K562 (cell line): ENCODE data around the gene CCDC17. TPM values are rescaled to one million over a fixed set of nuclear protein-coding genes. Genes with fewer than 3 reads are reported as not detected.

ENCODE experiments used
- ATAC-seq: fragments of 200-7000 bp; cut with Tn5 transposase; 3 replicates; pipeline ENCODE4 v1.9.1; 2020; ENCODE audit warnings: moderate library complexity
- BruUV-seq: library from RNA; stranded (reverse); fragments of 400-500 nt; replicated peaks from 2 replicates; lab custom pipeline; 2021; lab: Mats Ljungman, UMichigan
- CTCF ChIA-PET: fragments of 300-600 bp; formaldehyde crosslinking; extraction: SDS; loops from one replicate; lab custom pipeline; 2021; ENCODE audit warnings: low intra/inter-chr PET ratio; lab: Yijun Ruan, JAX
- POLR2A ChIA-PET: fragments of 300-600, 350-650 bp; sonication (Branson Sonifier 250); formaldehyde crosslinking; extraction: SDS; loops from one replicate; lab custom pipeline; 2021; ENCODE audit warnings: antibody characterized with exemption, inconsistent platforms; lab: Yijun Ruan, JAX
- DNase-seq, 4 experiments: peaks; one replicate each; pipeline versions ENCODE4 v3.0.0 to v3.0.0-alpha.2; 2011 to 2018; ENCODE audit warnings: low spot score in 3 of 4, mixed read lengths in 3 of 4; ENCODE audit errors: extremely low read depth in 1 of 4
- FAIRE-seq: peaks from 2 replicates; lab custom pipeline; 2011; peaks lifted over from hg19 to GRCh38; lab: Jason Lieb, UNC
- H2AFZ ChIP-seq: 2 replicates; pipeline ENCODE4 v1.6.0; 2011; ENCODE audit warnings: low read depth, low read length, control low read depth, inconsistent platforms
- H3K27ac ChIP-seq: fragments of 200-600 bp; 3 replicates; pipeline ENCODE4 v1.8.0; 2011; ENCODE audit warnings: low read depth, mild to moderate bottlenecking, control low read depth, inconsistent platforms, low read length, moderate library complexity, mixed read lengths; ENCODE audit errors: extremely low read depth
- H3K27me3 ChIP-seq, 2 experiments: fragments of 300-600 bp in 1 of 2; 2 replicates in 1 of 2; 3 replicates in 1 of 2; pipeline versions ENCODE4 v1.6.0 to v1.8.0; 2011; ENCODE audit warnings: inconsistent platforms in 2 of 2, low read length in 2 of 2, mild to moderate bottlenecking in 1 of 2, mixed read lengths in 1 of 2, moderate library complexity in 1 of 2; ENCODE audit not compliant: control insufficient read depth in 2 of 2, insufficient read depth in 2 of 2
- H3K36me3 ChIP-seq: fragments of 300-600 bp; 3 replicates; pipeline ENCODE4 v1.8.0; 2011; ENCODE audit warnings: mild to moderate bottlenecking, low read length, inconsistent platforms; ENCODE audit not compliant: control insufficient read depth, insufficient read depth
- H3K4me1 ChIP-seq, 2 experiments: fragments of 200-600 bp in 1 of 2; replicated peaks in 1 of 2; 2 replicates in 1 of 2; 3 replicates in 1 of 2; pipeline versions ENCODE4 v1.5.1 to v1.8.0; 2011; ENCODE audit warnings: inconsistent platforms in 2 of 2, low read length in 2 of 2, mild to moderate bottlenecking in 1 of 2, mixed read lengths in 1 of 2, moderate library complexity in 1 of 2; ENCODE audit not compliant: control insufficient read depth in 2 of 2, insufficient read depth in 2 of 2
- H3K4me2 ChIP-seq: 2 replicates; pipeline ENCODE4 v1.6.1; 2011; ENCODE audit warnings: low read length, control low read depth, inconsistent platforms, mixed read lengths; ENCODE audit not compliant: insufficient read depth
- H3K4me3 ChIP-seq: fragments of 200-600 bp; sonication (generic), shearing (Covaris generic); 2 replicates; pipeline ENCODE4 v1.5.1; 2016; ENCODE audit warnings: control low read depth, inconsistent platforms
- H3K79me2 ChIP-seq: fragments of 200-600 bp; 3 replicates; pipeline ENCODE4 v1.8.0; 2011; ENCODE audit warnings: low read length, inconsistent platforms; ENCODE audit not compliant: control insufficient read depth, insufficient read depth
- H3K9ac ChIP-seq, 2 experiments: 2 replicates each; pipeline versions ENCODE4 v1.6.0 to v1.6.1; 2011; ENCODE audit warnings: low read depth in 2 of 2, low read length in 2 of 2, control low read depth in 1 of 2, inconsistent platforms in 1 of 2, mild to moderate bottlenecking in 1 of 2, mixed read lengths in 1 of 2; ENCODE audit not compliant: insufficient read depth in 1 of 2
- H3K9me1 ChIP-seq: one replicate; pipeline ENCODE4 v1.6.0; 2011; ENCODE audit warnings: inconsistent platforms, mild to moderate bottlenecking, low read length, moderate library complexity; ENCODE audit not compliant: control insufficient read depth, insufficient read depth
- H3K9me3 ChIP-seq: replicated peaks from 2 replicates; pipeline ENCODE4 v1.5.1; 2011; ENCODE audit warnings: low read depth, low read length, inconsistent platforms; ENCODE audit not compliant: control insufficient read depth, insufficient read depth
- H4K20me1 ChIP-seq: replicated peaks from 2 replicates; pipeline ENCODE4 v1.6.1; 2011; ENCODE audit warnings: low read length, inconsistent platforms, mixed read lengths; ENCODE audit not compliant: control insufficient read depth, insufficient read depth
- BRCA1 ChIP-seq, 2 experiments: fragments of 450-650 bp in 1 of 2; sonication (generic) in 1 of 2; formaldehyde crosslinking in 1 of 2; IDR thresholded peaks; 2 replicates each; pipeline versions ENCODE4 v1.5.0 to v1.6.1; 2017 to 2020; ENCODE audit warnings: mild to moderate bottlenecking in 1 of 2, missing genetic modification reagents in 1 of 2
- CREM ChIP-seq: IDR thresholded peaks from 2 replicates; pipeline ENCODE4 v1.6.1; 2014; ENCODE audit warnings: antibody characterized with exemption, low read depth
- JUNB ChIP-seq: fragments of 450-650 bp; formaldehyde crosslinking; conservative IDR thresholded peaks from 2 replicates; pipeline ENCODE4 v1.4.0; 2020; ENCODE audit warnings: mild to moderate bottlenecking
- L3MBTL2 ChIP-seq: fragments of 450-650 bp; IDR thresholded peaks from 2 replicates; pipeline ENCODE4 v1.6.1; 2016; ENCODE audit warnings: mild to moderate bottlenecking, moderate library complexity
- MAFF ChIP-seq: IDR thresholded peaks from 2 replicates; pipeline ENCODE4 v1.6.1; 2012; ENCODE audit warnings: low read length, improper control_type of control experiment
- RBM14 ChIP-seq: fragments of 200-400 bp; formaldehyde crosslinking; IDR thresholded peaks from 2 replicates; pipeline ENCODE4 v1.6.1; 2018; ENCODE audit warnings: low read depth, mild to moderate bottlenecking, low read length, moderate library complexity, borderline replicate concordance; ENCODE audit not compliant: insufficient read depth
- STAT5A ChIP-seq: IDR thresholded peaks from 2 replicates; pipeline ENCODE4 v1.6.1; 2012; ENCODE audit warnings: low read length, inconsistent platforms, borderline replicate concordance
- TCF3 ChIP-seq: sonication (generic); formaldehyde crosslinking; IDR thresholded peaks from 2 replicates; pipeline ENCODE4 v1.4.0; 2020; ENCODE audit warnings: mild to moderate bottlenecking, missing genetic modification reagents
- ZKSCAN1 ChIP-seq: fragments of 150-350 bp; IDR thresholded peaks from 2 replicates; pipeline ENCODE4 v1.6.1; 2016; ENCODE audit warnings: low read depth, low read length
- WGBS: fragments of 100-300 bp; shearing (Covaris generic); methylation state at CpG from one replicate; pipeline ENCODE4 v1.1.6; 2016; ENCODE audit warnings: low coverage, mixed read lengths; ENCODE audit not compliant: insufficient coverage; ENCODE audit errors: missing lambda C conversion rate; 5-methylcytosine and 5-hydroxymethylcytosine counted together
- in situ Hi-C: fragments of 300-500 bp; cut with MboI; formaldehyde crosslinking; loops from 4 replicates; pipeline ENCODE4 v1.15.0; 2018; ENCODE audit warnings: inconsistent platforms, mixed read lengths
- intact Hi-C: fragments of 100-400 bp; cut with micrococcal nuclease; formaldehyde crosslinking; loops from 2 replicates; pipeline ENCODE4 v1.14.2; 2022
- polyA plus RNA-seq, 8 experiments: library from polyadenylated mRNA; depleted of rRNA in 4 of 8; stranded (reverse) in 5 of 8; unstranded in 3 of 8; fragments of >200 nt; fragmentation: Nextera tagmentation in 2 of 8; fragmentation: Illumina TruSeq in 1 of 8; extraction: Ambion mirVana in 2 of 8; extraction: Trizol in 1 of 8; gene quantifications; 2 replicates each; pipeline versions ENCODE4 v1.2.1 to v1.2.3, GENCODE V29; 2011 to 2014; ENCODE audit warnings: inconsistent platforms in 1 of 8, missing spikeins in 1 of 8
- total RNA-seq, 7 experiments: library from RNA; depleted of rRNA in 6 of 7; stranded (reverse); fragments of >200 nt in 6 of 7; fragmentation: Illumina TruSeq in 2 of 7; extraction: Trizol in 2 of 7; gene quantifications; 2 replicates each; pipeline versions ENCODE4 v1.2.1 to v1.2.3, GENCODE V29; 2011 to 2021; ENCODE audit warnings: low replicate concordance in 1 of 7
- TF ChIP-seq, protein P1 (sequence below): fragments of 450-650 bp; IDR thresholded peaks from 2 replicates; pipeline ENCODE4 v1.6.1; 2017; ENCODE audit warnings: mild to moderate bottlenecking, moderate library complexity

The CCDC17 gene
- total and polyA plus RNA-seq, 9 of the 15 experiments (the other 6 are each of a cell fraction or from before 2014, with no cell fraction given), result 0.20 to 2.4 (median 0.85) TPM

DNA sequence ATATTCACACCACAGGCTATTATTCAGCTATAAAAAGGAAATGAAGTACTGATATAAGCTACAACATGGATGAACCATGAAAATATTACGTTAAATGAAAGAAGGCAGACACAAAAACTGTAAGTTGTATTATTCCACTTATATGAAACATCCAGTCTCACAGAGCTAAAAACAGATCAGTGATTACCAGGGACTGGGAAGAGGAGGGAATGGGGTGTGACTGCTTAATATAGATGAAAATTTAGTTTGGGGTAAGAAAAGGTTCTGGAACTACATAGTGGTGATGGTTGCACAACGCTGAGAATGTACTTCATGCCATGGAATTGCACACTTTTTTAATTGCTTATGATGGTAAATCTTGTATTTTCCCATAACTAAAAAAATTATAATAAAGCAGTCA, 43.0 kb upstream of the CCDC17 start (continued):
- no peak for TF ChIP-seq TCF3 (CRISPR knock-in tag)

DNA sequence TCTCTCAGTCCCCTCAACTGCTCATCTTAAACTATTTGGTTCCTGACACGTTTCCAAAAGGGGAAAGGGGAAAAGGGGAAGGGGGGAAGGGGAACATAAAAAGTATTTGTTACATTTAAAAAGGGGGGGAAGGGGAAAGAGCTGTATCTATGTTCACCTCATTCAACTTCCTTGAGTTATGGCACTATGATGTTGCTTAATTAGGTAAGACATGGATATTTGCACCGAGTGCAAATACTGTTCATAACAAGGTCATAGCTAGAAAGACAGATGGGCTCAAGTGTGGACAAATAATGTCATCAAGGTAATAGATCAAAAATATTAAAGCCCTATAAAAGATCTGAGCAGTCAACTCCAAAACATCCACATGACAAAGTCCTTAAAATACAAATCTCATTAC, 36.5 kb upstream of the CCDC17 start:
- DNase-seq (no peak), FAIRE-seq (no peak), ATAC-seq (no peak)
- ChIA-PET POLR2A (interaction anchor here (0.6 to 4.6 kb wide), 4 partner anchors 10 to 840 kb away, joined by 3 to 21 read pairs (median 6); no protein-coding TSS in a partner anchor), CTCF (no interaction called here)
- no peak overlapping the region for H2AFZ ChIP-seq
- 0 out of 5 replicates have a peak, but pooled peaks cover 0 to 2% of the 10 kb centered on the region in 2 experiments for H3K4me1 ChIP-seq
- no peak overlapping the region for H3K4me3 ChIP-seq
- H4K20me1 ChIP-seq, result 0 out of 2 replicates have a peak, but pooled peaks cover 5% of the 10 kb centered on the region
- TF ChIP-seq STAT5A, result no peak
- TF ChIP-seq RBM14, result no peak
- no peak for TF ChIP-seq ZKSCAN1
- no peak for TF ChIP-seq BRCA1 (IDR thresholded peaks at IDR 0.05)
- no peak for TF ChIP-seq BRCA1 (CRISPR knock-in tag; IDR thresholded peaks at IDR 0.05)
- no peak for TF ChIP-seq CREM
- no peak for TF ChIP-seq JUNB (CRISPR knock-in tag)
- TF ChIP-seq L3MBTL2, result no peak
- TF ChIP-seq, protein P1, sequence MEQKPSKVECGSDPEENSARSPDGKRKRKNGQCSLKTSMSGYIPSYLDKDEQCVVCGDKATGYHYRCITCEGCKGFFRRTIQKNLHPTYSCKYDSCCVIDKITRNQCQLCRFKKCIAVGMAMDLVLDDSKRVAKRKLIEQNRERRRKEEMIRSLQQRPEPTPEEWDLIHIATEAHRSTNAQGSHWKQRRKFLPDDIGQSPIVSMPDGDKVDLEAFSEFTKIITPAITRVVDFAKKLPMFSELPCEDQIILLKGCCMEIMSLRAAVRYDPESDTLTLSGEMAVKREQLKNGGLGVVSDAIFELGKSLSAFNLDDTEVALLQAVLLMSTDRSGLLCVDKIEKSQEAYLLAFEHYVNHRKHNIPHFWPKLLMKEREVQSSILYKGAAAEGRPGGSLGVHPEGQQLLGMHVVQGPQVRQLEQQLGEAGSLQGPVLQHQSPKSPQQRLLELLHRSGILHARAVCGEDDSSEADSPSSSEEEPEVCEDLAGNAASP, result no peak
- no peak for TF ChIP-seq MAFF
- no peak overlapping the region for H3K4me2 ChIP-seq
- no peaks in the 10 kb centered on the region for H3K9me1 ChIP-seq
- H3K36me3 ChIP-seq, result peaks cover 72% of the 10 kb centered on the region
- intact Hi-C loops, result no loop called here
- no peak overlapping the region for H3K27ac ChIP-seq
- H3K27me3 ChIP-seq, result no peaks in the 10 kb centered on the region
- BruUV-seq, result TSS peak; percentile 30
- peaks cover 56% of the 10 kb centered on the region for H3K79me2 ChIP-seq
- WGBS, result 63% methylated on average over 2 of the region's 2 CpGs
- H3K9me3 ChIP-seq, result no peaks in the 10 kb centered on the region
- H3K9ac ChIP-seq, result no peak overlapping the region
- in situ Hi-C loops, result no loop called here
